Stimulated activated memory B cell treated with anti-CD40 and anti-IgM and Interleukin-4, amounts not matched to agents 10 μg/mL and 1 μg/mL and 100 μg/mL, for 72 hours (primary cell): ENCODE results near the gene COL8A1.

Experiments used
- ATAC-seq: fragments of 150-1000 bp; cut with Tn5 transposase; 2 replicates; pipeline ENCODE4 v1.10.0; 2021
- H3K27ac Mint-ChIP-seq: one replicate; pipeline ENCODE4 v1.8.0; 2022; ENCODE audit warnings: mild to moderate bottlenecking, mixed read lengths
- H3K27me3 Mint-ChIP-seq: one replicate; pipeline ENCODE4 v1.8.0; 2022; ENCODE audit warnings: mixed read lengths
- H3K36me3 Mint-ChIP-seq: one replicate; pipeline ENCODE4 v1.8.0; 2022; ENCODE audit warnings: mixed read lengths
- H3K4me1 Mint-ChIP-seq: one replicate; pipeline ENCODE4 v1.8.0; 2022; ENCODE audit warnings: mixed read lengths
- H3K4me3 Mint-ChIP-seq: one replicate; pipeline ENCODE4 v1.8.0; 2022; ENCODE audit warnings: mild to moderate bottlenecking, moderate library complexity, mixed read lengths
- H3K9me3 Mint-ChIP-seq: one replicate; pipeline ENCODE4 v1.8.0; 2022; ENCODE audit warnings: mixed read lengths

The COL8A1 gene

DNA sequence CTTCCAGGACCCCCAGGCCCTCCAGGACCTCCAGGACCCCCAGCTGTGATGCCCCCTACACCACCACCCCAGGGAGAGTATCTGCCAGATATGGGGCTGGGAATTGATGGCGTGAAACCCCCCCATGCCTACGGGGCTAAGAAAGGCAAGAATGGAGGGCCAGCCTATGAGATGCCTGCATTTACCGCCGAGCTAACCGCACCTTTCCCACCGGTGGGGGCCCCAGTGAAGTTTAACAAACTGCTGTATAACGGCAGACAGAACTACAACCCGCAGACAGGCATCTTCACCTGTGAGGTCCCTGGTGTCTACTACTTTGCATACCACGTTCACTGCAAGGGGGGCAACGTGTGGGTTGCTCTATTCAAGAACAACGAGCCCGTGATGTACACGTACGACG is 157.2 kb downstream of the COL8A1 start:
- no peaks in the 10 kb centered on the region for H3K4me1 Mint-ChIP-seq
- ATAC-seq, result no peak
- no peak overlapping the region for H3K4me3 Mint-ChIP-seq
- H3K9me3 Mint-ChIP-seq, result no peaks in the 10 kb centered on the region
- no peaks in the 10 kb centered on the region for H3K36me3 Mint-ChIP-seq
- H3K27ac Mint-ChIP-seq, result no peak overlapping the region
- peaks cover 11% of the 10 kb centered on the region for H3K27me3 Mint-ChIP-seq

DNA sequence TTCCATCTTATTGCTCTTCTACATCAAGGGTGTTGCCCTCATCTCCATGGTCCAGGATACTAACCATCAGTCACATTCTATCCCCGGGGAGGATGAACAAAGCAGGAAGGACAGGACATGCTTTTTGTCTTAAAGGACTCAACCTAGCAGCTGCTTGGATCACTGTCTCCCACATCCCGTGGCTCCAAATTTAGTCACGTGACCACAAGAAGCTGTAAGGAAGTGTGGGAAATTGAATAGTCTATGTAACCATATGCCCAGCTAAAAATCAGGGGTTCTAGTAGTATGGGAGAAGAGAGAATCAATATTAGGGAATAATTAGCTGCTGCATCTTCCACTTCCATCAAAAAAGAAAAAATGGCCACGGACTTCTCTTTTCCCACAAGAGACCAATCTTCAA is 161.0 kb downstream of the COL8A1 start:
- ATAC-seq, result no peak
- H3K9me3 Mint-ChIP-seq, result no peaks in the 10 kb centered on the region
- H3K36me3 Mint-ChIP-seq, result peaks cover 13% of the 10 kb centered on the region
- peaks cover 6% of the 10 kb centered on the region for H3K27me3 Mint-ChIP-seq
- H3K4me3 Mint-ChIP-seq, result no peak overlapping the region
- H3K27ac Mint-ChIP-seq, result no peak overlapping the region
- H3K4me1 Mint-ChIP-seq, result no peaks in the 10 kb centered on the region

DNA sequence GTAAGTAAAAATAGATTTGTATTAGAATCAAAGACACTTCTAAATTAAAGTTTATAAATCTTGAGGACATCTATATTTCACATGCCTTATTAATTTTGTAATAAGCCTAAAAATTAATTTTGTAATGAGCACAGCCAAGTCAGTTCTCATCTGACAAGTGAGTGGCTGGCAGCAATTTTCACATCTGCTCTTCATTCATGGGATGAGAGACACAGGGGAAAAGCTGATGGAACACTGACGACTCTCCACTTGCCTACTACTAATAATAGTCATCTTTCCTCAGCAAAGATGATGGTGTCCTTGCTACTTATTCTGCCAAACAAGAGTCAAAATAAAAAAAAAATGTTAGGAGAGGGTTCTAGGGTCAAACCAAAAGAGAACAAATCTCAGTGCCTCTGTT is 164.9 kb downstream of the COL8A1 start:
- Mint-ChIP-seq H3K4me3 (no peak overlapping the region), H3K27ac (no peak overlapping the region), H3K36me3 (peaks cover 23% of the 10 kb centered on the region), H3K27me3 (no peaks in the 10 kb centered on the region), H3K4me1 (peaks cover 5% of the 10 kb centered on the region), H3K9me3 (peaks cover 7% of the 10 kb centered on the region)
- ATAC-seq, result no peak

DNA sequence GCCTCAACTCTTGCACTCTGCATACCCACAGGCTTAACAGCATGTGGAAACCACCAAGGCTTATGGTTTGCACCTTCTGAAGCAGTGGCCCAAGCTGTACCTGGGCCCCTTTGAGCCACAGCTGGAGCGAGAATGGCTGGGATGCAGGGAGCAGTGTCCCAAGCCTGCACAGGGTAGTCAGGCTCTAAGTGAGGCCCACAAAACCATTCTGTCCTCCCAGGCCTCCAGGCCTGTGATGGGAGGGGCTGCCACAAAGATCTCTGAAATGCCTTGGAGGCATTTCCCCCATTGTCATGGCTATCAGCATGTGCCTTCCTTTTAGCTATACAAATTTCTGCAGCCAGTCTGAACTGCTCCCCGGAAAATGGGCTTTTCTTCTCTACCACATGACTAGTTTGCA is 166.8 kb downstream of the COL8A1 start:
- Mint-ChIP-seq H3K4me1 (peaks cover 6% of the 10 kb centered on the region), H3K9me3 (peaks cover 7% of the 10 kb centered on the region), H3K36me3 (peaks cover 23% of the 10 kb centered on the region), H3K27ac (no peak overlapping the region), H3K27me3 (no peaks in the 10 kb centered on the region), H3K4me3 (no peak overlapping the region)
- no peak for ATAC-seq

DNA sequence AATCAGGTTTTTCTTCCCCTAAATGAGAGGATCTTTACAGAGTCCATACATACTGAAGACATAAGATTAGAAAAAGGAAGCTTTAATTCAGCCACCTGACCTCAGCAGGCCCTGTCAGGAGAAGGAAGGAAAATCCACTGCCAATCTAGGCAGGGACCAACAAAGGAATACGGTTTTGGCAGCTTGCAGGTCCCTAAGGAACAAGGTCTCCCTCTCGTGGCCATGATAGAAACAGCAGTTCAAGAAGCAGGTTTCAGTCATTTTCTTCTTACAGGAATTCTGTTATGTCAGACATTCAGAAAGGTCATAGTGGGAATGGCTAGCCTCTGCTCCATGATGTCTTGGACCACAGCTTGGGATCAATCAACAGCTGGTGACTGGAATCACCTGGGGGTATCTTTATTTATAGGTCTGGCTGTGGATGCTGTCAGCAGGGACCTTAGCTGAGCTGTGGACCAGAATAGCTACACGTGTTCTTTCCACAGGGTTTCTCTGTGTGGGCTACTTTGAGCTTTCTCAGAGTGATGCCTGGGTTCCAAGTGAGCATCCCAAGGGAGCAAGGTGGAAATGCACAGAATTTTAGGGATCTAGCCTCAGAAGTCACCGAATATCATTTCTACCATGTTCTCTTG is 169.9 kb downstream of the COL8A1 start:
- H3K4me1 Mint-ChIP-seq, result peaks cover 6% of the 10 kb centered on the region
- H3K36me3 Mint-ChIP-seq, result peaks cover 15% of the 10 kb centered on the region
- no peak for ATAC-seq
- peaks cover 7% of the 10 kb centered on the region for H3K9me3 Mint-ChIP-seq
- H3K27me3 Mint-ChIP-seq, result no peaks in the 10 kb centered on the region
- no peak overlapping the region for H3K27ac Mint-ChIP-seq
- no peak overlapping the region for H3K4me3 Mint-ChIP-seq

DNA sequence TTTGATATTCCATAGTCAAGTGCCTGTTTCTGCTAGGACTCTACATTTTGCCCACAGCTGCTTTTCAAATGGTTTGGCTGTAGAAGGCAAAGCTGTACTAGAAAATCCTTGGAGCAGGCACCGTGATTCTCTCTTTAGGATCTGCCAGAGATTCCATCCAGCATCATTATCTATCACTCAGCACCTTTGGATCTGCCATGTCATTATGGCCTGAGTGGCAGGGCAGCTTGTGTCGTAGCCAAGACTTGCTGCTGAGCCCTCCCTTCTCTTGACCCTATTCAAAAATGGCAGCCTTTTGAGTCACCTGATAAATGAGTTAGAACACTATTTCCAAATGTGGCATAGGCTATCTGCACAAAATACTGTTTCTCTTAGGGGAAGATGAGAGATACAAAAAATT is 171.2 kb downstream of the COL8A1 start:
- Mint-ChIP-seq H3K36me3 (peaks cover 9% of the 10 kb centered on the region), H3K4me3 (no peak overlapping the region), H3K27me3 (no peaks in the 10 kb centered on the region), H3K9me3 (peaks cover 7% of the 10 kb centered on the region), H3K27ac (no peak overlapping the region), H3K4me1 (peaks cover 6% of the 10 kb centered on the region)
- no peak for ATAC-seq

DNA sequence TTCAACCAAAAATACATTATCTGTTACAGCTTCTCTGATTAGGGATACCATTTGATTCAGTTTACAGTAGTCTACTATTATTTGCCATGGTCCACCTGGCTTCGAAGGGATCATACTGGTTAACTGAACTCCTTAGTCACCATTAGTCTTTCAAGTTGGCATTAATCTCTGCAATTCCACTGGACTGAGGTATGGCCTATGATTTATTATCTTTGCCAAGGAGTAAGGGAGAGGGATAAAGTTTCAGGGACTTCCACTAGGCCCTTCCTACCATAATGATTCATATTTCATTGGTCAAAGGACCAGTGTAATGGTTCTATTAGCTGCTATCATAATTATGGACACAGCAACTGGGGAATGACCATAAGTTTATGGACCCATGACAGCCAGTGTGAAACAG is 172.0 kb downstream of the COL8A1 start:
- H3K36me3 Mint-ChIP-seq, result peaks cover 6% of the 10 kb centered on the region
- peaks cover 5% of the 10 kb centered on the region for H3K9me3 Mint-ChIP-seq
- peaks cover 6% of the 10 kb centered on the region for H3K4me1 Mint-ChIP-seq
- H3K4me3 Mint-ChIP-seq, result no peak overlapping the region
- H3K27me3 Mint-ChIP-seq, result no peaks in the 10 kb centered on the region
- no peak overlapping the region for H3K27ac Mint-ChIP-seq
- ATAC-seq, result no peak

DNA sequence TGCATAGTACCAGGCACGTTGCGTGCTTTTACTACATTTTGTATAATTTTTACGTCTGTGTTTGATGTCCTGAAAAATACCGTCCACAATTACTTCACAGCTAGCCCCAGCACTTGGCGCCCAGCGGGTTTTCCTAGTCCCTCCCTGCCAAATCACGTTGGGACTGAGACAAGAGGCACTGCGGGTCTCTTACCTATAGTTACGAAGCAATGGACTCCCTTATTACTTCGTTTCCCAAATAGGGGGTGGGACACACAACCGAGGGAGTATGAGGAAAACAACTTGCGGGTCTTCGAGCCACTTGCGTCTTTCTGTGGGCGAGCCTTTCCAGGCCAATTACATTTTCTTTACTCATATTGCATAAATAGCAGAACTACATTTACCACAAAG is 178.6 kb downstream of the COL8A1 start:
- no peak for ATAC-seq
- H3K27me3 Mint-ChIP-seq, result no peaks in the 10 kb centered on the region
- peak overlapping the region; percentile 99 for H3K27ac Mint-ChIP-seq
- no peaks in the 10 kb centered on the region for H3K9me3 Mint-ChIP-seq
- no peaks in the 10 kb centered on the region for H3K36me3 Mint-ChIP-seq
- H3K4me1 Mint-ChIP-seq, result peaks cover 31% of the 10 kb centered on the region
- peak overlapping the region; percentile 98 for H3K4me3 Mint-ChIP-seq

DNA sequence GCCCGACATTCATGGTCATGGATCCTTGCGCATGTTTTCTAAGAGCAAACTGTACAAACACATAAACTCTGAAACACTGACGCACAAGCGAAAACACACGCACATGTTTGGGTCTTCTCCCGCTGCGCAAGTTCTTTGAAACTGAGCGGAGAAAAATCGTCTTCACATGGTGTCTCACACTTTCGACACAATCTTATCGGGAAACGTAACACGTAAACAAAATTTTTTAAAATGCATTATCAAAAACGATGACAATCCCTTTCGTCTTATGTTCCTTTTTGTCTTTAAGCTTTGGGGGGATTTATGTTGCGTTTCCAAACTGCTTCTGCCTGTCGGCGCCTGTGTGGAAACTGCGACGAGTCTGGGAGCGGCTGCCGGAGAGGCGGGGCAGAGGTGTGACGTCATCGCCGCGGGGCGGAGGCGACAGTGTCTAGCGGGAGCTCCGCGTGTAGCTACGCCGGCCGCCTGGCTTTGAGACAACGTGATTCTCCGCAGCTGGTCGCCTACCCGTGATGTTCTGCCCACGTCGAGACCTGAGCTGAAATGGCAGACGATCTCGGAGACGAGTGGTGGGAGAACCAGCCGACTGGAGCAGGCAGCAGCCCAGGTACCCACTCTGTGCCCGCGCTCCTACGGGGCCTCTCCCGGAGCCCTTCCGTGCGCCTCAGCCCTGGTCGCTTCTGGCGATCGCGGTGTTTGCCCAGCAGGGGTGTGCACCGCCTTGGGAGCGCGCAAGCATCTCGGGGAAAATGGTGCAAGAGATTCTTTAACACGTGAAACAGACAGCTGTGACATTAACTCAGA is 179.2 kb downstream of the COL8A1 start, which contains the start of gene CMSS1:
Gene CMSS1 (plus strand): TSS at position 426 of the 804 bp plus-strand sequence.
- H3K4me3 Mint-ChIP-seq, result peak within 1 kb of the TSS; percentile 98
- no peaks in the 10 kb centered on the region for H3K36me3 Mint-ChIP-seq
- H3K27me3 Mint-ChIP-seq, result no peaks in the 10 kb centered on the region
- H3K4me1 Mint-ChIP-seq, result peaks cover 31% of the 10 kb centered on the region
- no peaks in the 10 kb centered on the region for H3K9me3 Mint-ChIP-seq
- peak; percentile 99 for ATAC-seq
- H3K27ac Mint-ChIP-seq, result peak within 1 kb of the TSS; percentile 99

DNA sequence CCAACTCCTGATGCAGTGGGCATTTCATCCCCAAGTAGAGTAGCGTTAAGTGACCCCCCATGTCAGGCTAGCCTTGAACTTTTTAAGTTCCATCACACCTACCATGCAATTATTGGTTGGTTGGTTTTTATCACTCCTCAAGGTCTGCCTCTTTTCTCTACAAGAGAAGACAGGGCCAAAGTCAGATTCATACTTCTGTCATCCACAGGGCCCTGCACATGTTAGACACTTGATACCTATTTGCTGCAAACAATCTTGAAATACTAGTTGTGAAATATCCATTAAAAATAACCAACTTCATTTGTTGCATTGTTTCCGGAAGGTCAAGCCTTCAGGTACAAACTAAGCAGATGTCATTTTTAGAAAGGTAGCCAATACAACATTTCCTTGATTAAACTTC is 180.4 kb downstream of the COL8A1 start:
- Mint-ChIP-seq H3K4me1 (peaks cover 37% of the 10 kb centered on the region), H3K9me3 (no peaks in the 10 kb centered on the region), H3K27me3 (no peaks in the 10 kb centered on the region), H3K27ac (peak overlapping the region; percentile 99), H3K36me3 (no peaks in the 10 kb centered on the region), H3K4me3 (no peak overlapping the region)
- no peak for ATAC-seq

DNA sequence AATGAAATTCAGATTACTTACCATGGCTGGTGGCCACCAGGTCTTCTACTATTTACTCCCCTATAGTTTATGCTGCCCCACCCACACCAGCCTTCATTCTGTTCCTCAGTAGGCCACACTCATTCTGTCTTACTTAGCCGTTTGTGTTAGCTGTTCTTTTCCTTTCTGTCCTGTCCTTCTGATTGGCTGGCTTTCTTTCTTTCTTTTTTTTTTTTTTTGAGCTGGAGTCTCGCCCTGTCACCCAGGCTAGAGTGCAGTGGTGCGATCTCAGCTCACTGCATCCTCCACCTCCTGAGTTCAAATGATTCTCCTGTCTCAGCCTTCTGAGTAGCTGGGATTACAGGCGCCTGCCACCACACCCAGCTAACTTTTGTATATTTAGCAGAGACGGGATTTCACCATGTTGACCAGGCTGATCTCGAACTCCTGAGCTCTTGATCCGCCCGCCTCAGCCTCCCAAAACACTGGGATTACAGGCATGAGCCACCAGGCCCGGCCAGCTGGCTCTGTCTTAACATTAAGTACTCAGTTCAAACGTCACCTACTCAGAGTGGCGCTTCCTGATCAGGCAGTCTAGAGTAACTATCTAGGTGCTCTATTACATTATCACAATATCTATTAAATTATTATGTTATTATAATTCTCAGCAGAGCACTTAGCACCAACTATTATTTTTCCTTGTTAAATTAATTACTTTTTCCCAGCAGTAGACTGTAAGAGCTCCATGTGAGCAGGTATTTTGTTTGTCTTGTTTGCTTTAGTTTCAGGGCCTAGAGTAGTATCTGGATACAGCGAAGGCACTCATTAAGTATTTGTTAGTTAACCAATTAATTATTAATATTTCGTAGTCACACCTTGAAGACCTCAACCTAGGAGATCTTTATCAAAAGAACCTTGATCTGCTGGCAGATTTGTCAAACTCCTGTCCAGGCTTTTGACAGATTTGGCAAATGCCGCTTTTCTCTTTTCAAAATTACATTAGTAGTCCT is 185.6 kb downstream of the COL8A1 start:
- H3K9me3 Mint-ChIP-seq, result no peaks in the 10 kb centered on the region
- peaks cover 7% of the 10 kb centered on the region for H3K36me3 Mint-ChIP-seq
- no peak for ATAC-seq
- H3K27me3 Mint-ChIP-seq, result no peaks in the 10 kb centered on the region
- H3K4me1 Mint-ChIP-seq, result peaks cover 25% of the 10 kb centered on the region
- no peak overlapping the region for H3K27ac Mint-ChIP-seq
- H3K4me3 Mint-ChIP-seq, result no peak overlapping the region

DNA sequence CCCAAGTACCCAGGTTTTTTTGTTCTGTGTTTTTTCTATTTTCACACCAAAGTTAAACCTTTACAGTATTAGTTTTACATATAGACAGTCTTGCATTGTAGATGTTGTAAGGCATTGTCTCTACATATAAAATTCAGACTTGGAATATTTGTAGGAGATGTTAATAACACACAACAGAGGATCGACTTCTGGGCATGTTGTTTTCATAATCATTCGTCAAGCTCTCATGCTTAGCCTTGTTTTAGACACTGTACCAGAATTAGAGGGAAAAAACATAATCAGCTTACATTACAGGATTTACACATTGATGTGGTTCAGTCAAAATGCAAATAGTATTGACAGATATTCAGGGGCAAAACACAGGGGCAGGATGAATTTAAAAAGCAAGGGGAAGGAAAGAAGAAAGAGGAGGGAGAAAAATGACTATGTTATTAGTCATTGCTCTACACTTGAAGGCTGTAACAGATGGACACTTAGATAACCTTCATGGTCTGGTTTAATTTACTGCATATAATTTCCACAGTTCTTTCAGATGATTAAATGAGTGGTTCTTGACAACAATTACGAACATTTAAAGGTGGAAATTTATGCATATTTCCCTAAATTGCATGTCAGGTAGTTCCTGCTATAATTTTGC is 186.7 kb downstream of the COL8A1 start:
- Mint-ChIP-seq H3K36me3 (peaks cover 8% of the 10 kb centered on the region), H3K9me3 (no peaks in the 10 kb centered on the region), H3K27me3 (no peaks in the 10 kb centered on the region), H3K27ac (no peak overlapping the region), H3K4me3 (no peak overlapping the region), H3K4me1 (peaks cover 22% of the 10 kb centered on the region)
- no peak for ATAC-seq

DNA sequence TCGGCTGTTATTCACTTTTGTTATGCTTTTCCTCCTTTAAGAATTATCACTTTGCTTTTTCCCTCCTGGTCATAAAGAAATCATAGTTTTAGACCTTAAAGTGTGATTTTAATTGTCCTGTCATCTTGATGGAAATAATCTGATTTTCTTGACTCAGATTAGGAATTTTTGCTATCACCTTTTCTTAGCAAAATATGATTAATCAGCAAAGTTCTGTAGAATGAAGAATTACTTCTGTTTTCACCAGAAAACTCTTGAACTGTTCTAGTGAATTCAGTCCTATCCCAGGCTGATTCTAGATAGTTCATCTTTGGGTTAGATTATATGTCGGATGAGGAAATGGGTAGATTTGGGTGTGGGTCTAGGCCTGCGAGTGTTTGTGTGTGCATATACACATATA is 191.4 kb downstream of the COL8A1 start:
- no peak for ATAC-seq
- Mint-ChIP-seq H3K4me1 (peaks cover 6% of the 10 kb centered on the region), H3K4me3 (no peak overlapping the region), H3K36me3 (peaks cover 8% of the 10 kb centered on the region), H3K9me3 (no peaks in the 10 kb centered on the region), H3K27me3 (no peaks in the 10 kb centered on the region), H3K27ac (no peak overlapping the region)

DNA sequence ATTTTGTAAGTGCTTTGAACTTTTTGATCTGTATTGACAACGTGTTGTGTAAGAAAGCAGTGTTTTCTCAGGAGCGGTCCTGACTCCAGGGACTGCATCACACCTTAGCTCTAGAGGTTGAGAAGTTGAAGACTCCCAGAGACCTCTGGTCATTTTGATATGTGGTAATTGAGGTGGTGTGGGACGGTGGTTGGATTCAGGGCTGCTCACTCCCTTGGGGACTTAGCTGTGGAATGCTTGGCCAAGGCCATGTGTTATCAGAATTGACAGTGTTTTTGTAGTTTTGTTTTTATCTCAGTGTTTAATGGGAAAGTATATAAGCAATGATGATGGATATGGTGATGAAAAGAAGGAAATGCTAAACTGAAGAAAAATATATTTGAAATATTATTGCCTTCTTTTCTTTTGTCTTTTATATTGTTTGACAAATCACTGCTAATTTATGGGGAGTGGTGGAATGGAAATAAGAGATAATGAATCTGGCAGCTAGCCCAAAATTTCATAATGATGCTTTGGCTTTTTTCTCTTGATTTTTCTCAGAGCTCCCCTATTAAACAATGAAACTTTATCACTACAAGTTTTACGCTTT is 195.3 kb downstream of the COL8A1 start:
- Mint-ChIP-seq H3K4me3 (no peak overlapping the region), H3K4me1 (no peaks in the 10 kb centered on the region), H3K27ac (no peak overlapping the region)

More for the DNA sequence above, 195.3 kb downstream of the COL8A1 start:
- H3K9me3 Mint-ChIP-seq, result no peaks in the 10 kb centered on the region
- peaks cover 4% of the 10 kb centered on the region for H3K36me3 Mint-ChIP-seq
- no peaks in the 10 kb centered on the region for H3K27me3 Mint-ChIP-seq
- ATAC-seq, result no peak
